Breast epithelium (tissue), 4 donors: ENCODE data around the gene CD14. TPM values are rescaled to one million over a fixed set of nuclear protein-coding genes. Genes with fewer than 3 reads are reported as not detected.

ENCODE experiments used
- DNase-seq, 2 donors: peaks; one replicate each; pipeline ENCODE4 v3.0.0-alpha.2; 2019; ENCODE audit warnings: low spot score in 2 of 2
- H3K27ac ChIP-seq, 2 donors: fragments of 200-600 bp; sonication (generic) in 1 of 2; one replicate each; pipeline ENCODE4 v1.5.1; 2016 to 2019; ENCODE audit warnings: mild to moderate bottlenecking in 1 of 2
- H3K27me3 ChIP-seq, 2 donors: fragments of 200-600 bp; sonication (generic) in 1 of 2; one replicate each; pipeline versions ENCODE4 v1.5.1 to v1.6.0; 2017 to 2019; ENCODE audit warnings: control low read depth in 1 of 2, mild to moderate bottlenecking in 1 of 2
- H3K36me3 ChIP-seq: fragments of 200-600 bp; one replicate; pipeline ENCODE4 v1.5.1; 2019
- H3K4me1 ChIP-seq, 2 donors: fragments of 200-600 bp; sonication (generic); one replicate each; pipeline ENCODE4 v1.5.1; 2016 to 2019; ENCODE audit warnings: control low read depth in 1 of 2
- H3K4me3 ChIP-seq, 3 donors: fragments of 200-600 bp; sonication (generic); 1 replicate in 2 of 3; 2 replicates in 1 of 3; pipeline ENCODE4 v1.5.1; 2016 to 2019; ENCODE audit warnings: mild to moderate bottlenecking in 3 of 3, moderate library complexity in 2 of 3
- H3K9me3 ChIP-seq, 2 donors: fragments of 200-600 bp; sonication (generic) in 1 of 2; one replicate each; pipeline ENCODE4 v1.5.1; 2016 to 2019; ENCODE audit warnings: control low read depth in 1 of 2
- CTCF ChIP-seq, 3 donors: fragments of 450-650 bp; IDR thresholded peaks; one replicate each; pipeline ENCODE4 v1.5.1; 2016 to 2017; ENCODE audit warnings: antibody characterized with exemption in 3 of 3, mild to moderate bottlenecking in 3 of 3, moderate library complexity in 3 of 3
- POLR2A ChIP-seq: fragments of 450-650 bp; IDR thresholded peaks from one replicate; pipeline ENCODE4 v1.6.1; 2016; ENCODE audit warnings: antibody characterized with exemption, mild to moderate bottlenecking, moderate library complexity
- POLR2AphosphoS5 ChIP-seq, 3 donors: sonication (generic); formaldehyde crosslinking; IDR thresholded peaks; one replicate each; pipeline ENCODE4 v1.6.1; 2017; ENCODE audit warnings: antibody characterized with exemption in 3 of 3
- intact Hi-C: fragments of 100-400 bp; cut with DNase I; formaldehyde crosslinking; loops from one replicate; pipeline ENCODE4 v1.15.1; 2023; ENCODE audit warnings: low total_unique reads
- total RNA-seq, 3 donors: library from RNA; depleted of rRNA; stranded (reverse); fragments of >200 nt; gene quantifications; one replicate each; pipeline ENCODE4 v1.1.0, GENCODE V29; 2016

Gene CD14
- total RNA-seq, 3 donors from 2014 or later = 46.9 to 119 (median 65.7) TPM

GRCh38 chr5:140634103-140634502, 1.1 kb upstream of the CD14 start:
- no peaks in the 10 kb centered on the region for H3K36me3 ChIP-seq
- H3K4me3 ChIP-seq = no peak overlapping the region
- no peak for DNase-seq
- intact Hi-C loops = no loop called here
- no peak for TF ChIP-seq POLR2A
- TF ChIP-seq POLR2AphosphoS5 (IDR thresholded peaks at IDR 0.05) = no peak
- TF ChIP-seq CTCF (IDR thresholded peaks at IDR 0.05) = no peak
- H3K27ac ChIP-seq = peak overlapping the region in 1 of 2 donors; percentile 84
- H3K9me3 ChIP-seq = no peaks in the 10 kb centered on the region
- H3K4me1 ChIP-seq = peaks cover 0 to 6% of the 10 kb centered on the region in 2 donors
- no peaks in the 10 kb centered on the region for H3K27me3 ChIP-seq

- H3K27ac ChIP-seq = peak overlapping the region; percentile 84 to 91
- no peak for TF ChIP-seq POLR2A
- no peak for TF ChIP-seq POLR2AphosphoS5 (IDR thresholded peaks at IDR 0.05)
- no peak for TF ChIP-seq CTCF (IDR thresholded peaks at IDR 0.05)
- H3K4me3 ChIP-seq = peak overlapping the region; percentile 53 to 86 (median 62)
Observed at GRCh38 chr5:140633501-140633900, 526 bp upstream of the CD14 start.

GRCh38 chr5:140632366-140633020, 482 bp downstream of the CD14 start:
- TF ChIP-seq POLR2A = no peak
- TF ChIP-seq CTCF (IDR thresholded peaks at IDR 0.05) = no peak
- peak in 2 of 3 donors; percentile 29 to 34 for TF ChIP-seq POLR2AphosphoS5 (IDR thresholded peaks at IDR 0.05)
- Histone ChIP-seq H3K36me3 (no peaks in the 10 kb centered on the region), H3K4me3 (peak overlapping the region; percentile 53 to 86 (median 62)), H3K27me3 (no peaks in the 10 kb centered on the region), H3K9me3 (no peaks in the 10 kb centered on the region), H3K4me1 (peaks cover 0 to 6% of the 10 kb centered on the region in 2 donors), H3K27ac (peak overlapping the region; percentile 84 to 91)
- intact Hi-C loops = no loop called here
- DNase-seq = peak in 1 of 2 donors; percentile 59

More at GRCh38 chr5:140633501-140633900, 526 bp upstream of the CD14 start:
- DNase-seq = no peak
- Histone ChIP-seq H3K27me3 (no peaks in the 10 kb centered on the region), H3K9me3 (no peaks in the 10 kb centered on the region), H3K4me1 (peaks cover 0 to 6% of the 10 kb centered on the region in 2 donors), H3K36me3 (no peaks in the 10 kb centered on the region)
- intact Hi-C loops = no loop called here

DNA sequence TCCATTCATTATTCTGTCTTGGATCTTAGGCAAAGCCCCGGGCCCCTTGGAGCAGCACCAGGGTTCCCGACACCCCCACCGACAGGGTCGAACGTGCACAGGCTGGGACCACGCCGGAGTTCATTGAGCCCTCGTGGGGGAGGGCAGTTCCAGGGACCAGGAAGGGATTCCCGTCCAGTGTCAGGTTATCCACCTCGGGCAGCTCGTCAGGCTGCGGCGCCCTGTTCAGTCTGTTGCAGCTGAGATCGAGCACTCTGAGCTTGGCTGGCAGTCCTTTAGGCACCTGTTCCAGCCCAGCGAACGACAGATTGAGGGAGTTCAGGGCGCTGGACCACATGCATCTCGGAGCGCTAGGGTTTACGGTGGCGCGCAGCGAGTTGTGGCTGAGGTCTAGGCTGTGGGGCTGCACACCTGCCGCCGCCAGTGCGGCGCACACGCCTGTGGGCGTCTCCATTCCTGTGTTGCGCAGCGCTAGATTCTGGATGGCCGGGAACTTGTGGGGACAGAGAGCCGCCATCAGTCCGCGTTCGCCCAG, 1.1 kb downstream of the CD14 start:
- Histone ChIP-seq H3K4me3 (peak overlapping the region; percentile 53 to 86 (median 62)), H3K4me1 (peaks cover 0 to 6% of the 10 kb centered on the region in 2 donors), H3K27ac (peak overlapping the region; percentile 84 to 91), H3K9me3 (no peaks in the 10 kb centered on the region), H3K36me3 (no peaks in the 10 kb centered on the region), H3K27me3 (no peaks in the 10 kb centered on the region)
- TF ChIP-seq POLR2A = no peak
- TF ChIP-seq POLR2AphosphoS5 (IDR thresholded peaks at IDR 0.05) = no peak
- no peak for TF ChIP-seq CTCF (IDR thresholded peaks at IDR 0.05)
- intact Hi-C loops = no loop called here
- DNase-seq = no peak

- intact Hi-C loops = no loop called here
- TF ChIP-seq POLR2AphosphoS5 (IDR thresholded peaks at IDR 0.05) (no peak), CTCF (IDR thresholded peaks at IDR 0.05) (no peak), POLR2A (no peak)
- Histone ChIP-seq H3K9me3 (no peaks in the 10 kb centered on the region), H3K4me1 (peaks cover 0 to 6% of the 10 kb centered on the region in 2 donors), H3K4me3 (peak overlapping the region; percentile 53 to 86 (median 62)), H3K36me3 (no peaks in the 10 kb centered on the region), H3K27ac (peak overlapping the region in 1 of 2 donors; percentile 84), H3K27me3 (no peaks in the 10 kb centered on the region)
- no peak for DNase-seq
Observed at GRCh38 chr5:140631036-140631417, 1.9 kb downstream of the CD14 start.
